Activated CD4-positive, alpha-beta memory T cell treated with anti-CD3 and anti-CD28 coated beads, Interleukin-2, amount 10 ng/mL, durations not matched to agents 7 days and 5 days (primary cell): ENCODE measurements around the gene NF2. TPM values are rescaled to one million over a fixed set of nuclear protein-coding genes. Genes with fewer than 3 reads are reported as not detected.

Experiments
- CTCF ChIA-PET: fragments of 350-600 bp; sonication (Branson Sonifier 250); formaldehyde crosslinking; loops from one replicate; lab custom pipeline; 2021; ENCODE audit warnings: antibody characterized with exemption, inconsistent platforms; lab: Charles Lee
- POLR2A ChIA-PET: fragments of 350-600 bp; sonication (Branson Sonifier 250); formaldehyde crosslinking; loops from one replicate; lab custom pipeline; 2021; ENCODE audit warnings: antibody characterized with exemption; lab: Charles Lee
- DNase-seq: peaks from one replicate; pipeline ENCODE4 v3.0.0-alpha.2; 2020
- H3K27ac Mint-ChIP-seq: one replicate; pipeline ENCODE4 v1.8.0; 2021; ENCODE audit warnings: mild to moderate bottlenecking, mixed read lengths
- H3K27me3 Mint-ChIP-seq: one replicate; pipeline ENCODE4 v1.8.0; 2021; ENCODE audit warnings: mixed read lengths
- H3K36me3 Mint-ChIP-seq: one replicate; pipeline ENCODE4 v1.8.0; 2021; ENCODE audit warnings: low read depth, mixed read lengths
- H3K4me1 Mint-ChIP-seq: one replicate; pipeline ENCODE4 v1.8.0; 2021; ENCODE audit warnings: mixed read lengths
- H3K4me3 Mint-ChIP-seq: one replicate; pipeline ENCODE4 v1.8.0; 2021; ENCODE audit warnings: mild to moderate bottlenecking, mixed read lengths
- H3K9me3 Mint-ChIP-seq: one replicate; pipeline ENCODE4 v1.8.0; 2021; ENCODE audit warnings: mixed read lengths
- total RNA-seq, 2 experiments: library from RNA; stranded (reverse); gene quantifications; one replicate each; pipeline ENCODE4 v1.2.3, GENCODE V29; 2021

Gene NF2
- total RNA-seq, 2 experiments from 2014 or later = 58.2 to 60.1 TPM

DNA sequence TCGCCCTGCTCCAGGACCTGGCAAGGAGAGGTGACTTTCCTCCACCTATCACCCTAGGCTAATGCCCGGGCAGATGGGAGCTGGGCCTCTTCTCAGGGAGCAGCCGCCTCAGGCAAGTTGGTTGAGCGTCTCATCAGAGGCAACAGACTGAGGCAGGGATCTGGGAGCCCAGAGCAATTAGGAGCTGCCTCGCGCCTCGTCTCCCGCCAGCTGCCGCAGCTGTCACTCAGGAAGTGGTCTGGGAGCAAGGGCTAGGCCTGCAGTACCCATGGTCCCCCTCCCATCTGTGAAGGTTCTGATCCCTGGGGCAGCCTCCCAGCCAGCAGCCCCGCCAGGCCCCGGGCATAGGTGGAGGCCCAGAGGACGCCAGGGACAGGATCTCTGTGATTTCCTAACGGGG, 111.8 kb downstream of the NF2 start:
- H3K36me3 Mint-ChIP-seq = no peaks in the 10 kb centered on the region
- H3K27ac Mint-ChIP-seq = no peak overlapping the region
- no peak overlapping the region for H3K4me3 Mint-ChIP-seq
- CTCF ChIA-PET = interaction anchor here (1.0 kb wide), 1 partner anchor 14 kb away, joined by 3 read pairs; no protein-coding TSS in a partner anchor
- H3K9me3 Mint-ChIP-seq = no peaks in the 10 kb centered on the region
- H3K27me3 Mint-ChIP-seq = peaks cover 27% of the 10 kb centered on the region
- POLR2A ChIA-PET = no interaction called here
- no peaks in the 10 kb centered on the region for H3K4me1 Mint-ChIP-seq
- no peak for DNase-seq

DNA sequence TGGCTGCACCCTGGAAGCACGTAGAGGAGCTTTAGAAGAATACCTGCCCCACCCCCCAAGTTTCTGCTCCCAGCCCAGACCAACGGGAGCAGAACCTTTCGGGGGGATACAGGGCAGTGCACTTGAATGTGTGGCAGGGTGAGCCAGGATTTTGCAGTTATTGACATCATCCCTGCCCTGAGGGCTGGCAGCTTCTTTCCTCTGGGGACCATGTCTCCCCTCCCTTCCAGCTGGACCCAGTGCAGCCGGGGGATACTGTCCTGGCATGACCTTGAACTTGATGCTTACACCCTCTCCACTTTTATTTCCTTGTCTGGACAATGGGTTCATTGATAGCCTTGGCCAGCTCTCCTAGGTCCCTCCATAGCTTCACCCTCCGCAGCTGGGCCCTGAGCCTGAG, 112.3 kb downstream of the NF2 start:
- H3K36me3 Mint-ChIP-seq = no peaks in the 10 kb centered on the region
- no peaks in the 10 kb centered on the region for H3K9me3 Mint-ChIP-seq
- ChIA-PET POLR2A (no interaction called here), CTCF (interaction anchor here (1.0 kb wide), 1 partner anchor 14 kb away, joined by 3 read pairs; no protein-coding TSS in a partner anchor)
- no peaks in the 10 kb centered on the region for H3K4me1 Mint-ChIP-seq
- no peak overlapping the region for H3K27ac Mint-ChIP-seq
- no peak overlapping the region for H3K4me3 Mint-ChIP-seq
- H3K27me3 Mint-ChIP-seq = peaks cover 27% of the 10 kb centered on the region
- no peak for DNase-seq

DNA sequence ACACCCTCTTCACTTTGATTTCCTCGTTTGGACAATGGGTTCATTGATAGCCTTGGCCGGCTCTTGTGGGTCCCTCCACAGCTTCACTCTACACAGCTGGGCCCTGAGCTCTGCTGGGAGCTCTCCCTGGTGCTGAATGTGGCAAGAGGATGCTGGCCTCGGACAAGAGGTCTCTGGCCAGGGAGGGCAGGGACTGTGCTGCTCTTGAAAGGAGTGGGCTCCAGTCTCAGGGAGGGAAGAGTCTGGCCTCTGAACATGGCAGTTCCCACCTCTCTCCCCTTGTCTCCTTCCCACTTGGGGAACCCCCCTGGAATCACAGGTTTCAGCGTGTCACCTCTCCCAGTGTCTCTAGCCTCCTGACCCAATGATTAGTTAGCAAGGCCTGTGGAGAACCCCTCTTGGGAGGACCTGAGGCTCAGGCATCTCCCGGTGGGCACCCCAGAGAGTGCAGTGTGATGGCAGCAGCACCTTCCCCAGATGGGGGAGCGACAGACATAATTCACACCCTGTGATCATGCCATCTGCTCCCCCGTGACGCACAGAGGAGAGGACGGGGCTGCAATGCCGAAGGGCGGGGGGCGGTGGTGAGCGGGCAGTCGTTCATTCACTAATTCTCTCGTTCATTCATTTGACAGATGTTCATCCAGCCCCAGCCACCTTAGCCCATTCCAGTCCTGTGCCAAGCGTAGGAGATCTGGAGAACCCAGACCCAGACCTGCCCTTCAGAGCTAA, 113.5 kb downstream of the NF2 start:
- H3K4me3 Mint-ChIP-seq = no peak overlapping the region
- no peak overlapping the region for H3K27ac Mint-ChIP-seq
- ChIA-PET CTCF (interaction anchor here (1.7 kb wide), 1 partner anchor 16 kb away, joined by 4 read pairs; no protein-coding TSS in a partner anchor), POLR2A (no interaction called here)
- H3K36me3 Mint-ChIP-seq = no peaks in the 10 kb centered on the region
- DNase-seq = peak; percentile 50
- no peaks in the 10 kb centered on the region for H3K9me3 Mint-ChIP-seq
- H3K27me3 Mint-ChIP-seq = peaks cover 34% of the 10 kb centered on the region
- no peaks in the 10 kb centered on the region for H3K4me1 Mint-ChIP-seq

DNA sequence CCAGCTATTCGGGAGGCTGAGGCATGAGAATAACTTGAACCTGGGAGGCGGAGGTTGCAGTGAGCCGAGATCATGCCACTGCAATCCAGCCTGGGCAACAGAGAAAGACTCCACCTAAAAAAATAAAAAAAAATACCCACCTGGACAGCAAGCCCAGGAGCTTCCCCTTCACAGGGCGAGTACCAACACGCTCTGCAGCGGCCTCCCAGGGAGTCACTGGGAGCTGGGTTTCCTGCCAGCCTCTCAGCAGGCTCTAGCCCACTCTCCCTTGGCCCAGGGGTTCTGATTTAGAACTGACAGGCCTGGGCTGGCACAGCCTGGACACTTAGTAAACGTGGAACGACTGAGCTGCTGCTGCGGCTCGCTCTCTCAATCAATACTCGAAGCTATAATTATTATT, 114.4 kb downstream of the NF2 start:
- CTCF ChIA-PET = interaction anchor here (1.7 kb wide), 1 partner anchor 16 kb away, joined by 4 read pairs; no protein-coding TSS in a partner anchor
- no peaks in the 10 kb centered on the region for H3K36me3 Mint-ChIP-seq

DNA sequence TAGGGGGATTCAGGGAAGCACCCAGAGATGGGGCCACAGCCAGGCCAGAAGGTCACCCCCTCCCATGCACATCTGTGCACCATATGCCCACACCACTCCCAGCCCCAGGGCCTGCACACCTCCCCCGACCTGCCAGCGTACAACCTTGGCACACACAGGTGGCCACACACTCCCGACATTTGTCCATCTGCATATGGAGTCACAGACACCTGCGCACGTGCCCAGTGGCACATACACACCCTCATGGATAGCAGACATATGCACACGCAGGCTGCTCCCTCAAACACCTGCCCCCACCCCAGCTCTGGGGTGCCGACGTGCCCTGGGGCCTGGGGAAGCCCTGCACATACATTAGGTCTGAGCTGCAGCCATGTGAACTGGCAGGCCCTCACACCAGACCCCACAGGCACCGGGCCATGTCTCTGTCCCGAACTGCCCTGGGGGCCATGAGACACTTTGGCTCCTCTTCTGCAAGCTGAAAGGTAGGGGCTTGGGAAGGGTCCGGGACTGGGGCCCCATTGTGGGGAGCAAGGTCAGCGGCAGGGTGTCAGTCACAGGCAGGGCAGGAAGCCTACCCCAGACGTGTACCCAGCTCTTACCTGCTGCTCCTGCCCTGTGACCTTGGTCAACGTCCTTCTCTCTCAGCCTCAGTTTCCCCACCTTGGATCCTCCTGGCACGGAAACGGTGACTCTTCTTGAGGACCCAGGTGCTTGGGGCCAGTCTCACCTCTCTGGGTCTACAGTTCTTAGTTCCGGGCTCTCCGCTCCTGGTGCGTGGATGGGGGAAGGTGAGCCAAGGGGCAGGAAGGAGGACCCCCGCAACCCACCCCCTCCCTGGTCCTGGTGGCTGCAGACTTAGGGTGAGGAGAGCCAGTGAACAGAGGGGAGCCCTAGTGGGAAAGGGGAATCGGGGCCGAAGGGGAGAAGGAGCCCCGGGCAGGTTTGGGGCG, 115.8 kb downstream of the NF2 start:
- H3K36me3 Mint-ChIP-seq = no peaks in the 10 kb centered on the region
- no peak for DNase-seq
- no peak overlapping the region for H3K27ac Mint-ChIP-seq
- POLR2A ChIA-PET = no interaction called here
- no peaks in the 10 kb centered on the region for H3K9me3 Mint-ChIP-seq
- no peak overlapping the region for H3K4me3 Mint-ChIP-seq
- peaks cover 36% of the 10 kb centered on the region for H3K27me3 Mint-ChIP-seq
- no peaks in the 10 kb centered on the region for H3K4me1 Mint-ChIP-seq
- CTCF ChIA-PET = no interaction called here

More for the DNA sequence above, 114.4 kb downstream of the NF2 start:
- H3K4me1 Mint-ChIP-seq = no peaks in the 10 kb centered on the region
- no peak overlapping the region for H3K27ac Mint-ChIP-seq
- no peak for DNase-seq
- H3K4me3 Mint-ChIP-seq = no peak overlapping the region
- H3K9me3 Mint-ChIP-seq = no peaks in the 10 kb centered on the region
- POLR2A ChIA-PET = no interaction called here
- peaks cover 36% of the 10 kb centered on the region for H3K27me3 Mint-ChIP-seq

DNA sequence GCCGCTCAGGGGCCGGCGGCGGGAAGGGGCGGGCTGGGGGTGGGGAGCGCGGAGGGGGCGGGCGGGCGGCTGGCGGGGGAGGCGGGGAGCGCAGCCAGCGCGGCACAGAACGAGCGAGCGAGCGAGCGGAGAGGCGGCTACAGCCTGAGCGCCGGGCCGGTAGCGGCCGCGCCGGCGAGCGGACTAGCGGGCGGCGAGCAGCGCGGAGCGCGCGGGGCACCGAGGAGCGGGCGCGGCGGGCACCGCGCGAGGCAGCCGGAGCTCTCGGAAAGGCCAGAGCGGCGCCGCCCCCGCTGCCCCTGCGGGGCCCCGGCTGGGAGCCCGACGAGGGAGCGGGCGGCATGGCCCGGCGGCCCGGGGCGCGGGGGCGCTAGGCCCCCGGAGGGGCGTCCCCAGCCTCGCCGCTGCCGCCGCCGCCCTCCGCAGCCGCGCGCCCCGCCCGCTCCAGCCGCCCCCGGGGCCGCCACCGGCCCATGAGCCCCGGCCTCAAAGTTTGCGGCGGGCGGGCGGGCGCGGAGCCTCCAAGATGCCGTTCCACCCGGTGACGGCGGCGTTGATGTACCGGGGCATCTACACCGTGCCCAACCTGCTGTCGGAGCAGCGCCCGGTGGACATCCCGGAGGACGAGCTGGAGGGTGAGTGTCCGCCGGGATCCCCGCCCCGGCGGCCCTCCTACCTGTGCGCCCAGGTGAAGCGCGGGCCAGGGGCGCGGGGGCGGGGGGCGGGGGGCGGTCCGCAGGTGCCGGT, 116.6 kb downstream of the NF2 start, which contains the start of gene CABP7:
Gene CABP7, plus strand, starts transcription at position 105 of the 747 bp plus-strand sequence. Its CDS starts 422 bp downstream, at position 527.
- CTCF ChIA-PET = no interaction called here
- no peak for DNase-seq

DNA sequence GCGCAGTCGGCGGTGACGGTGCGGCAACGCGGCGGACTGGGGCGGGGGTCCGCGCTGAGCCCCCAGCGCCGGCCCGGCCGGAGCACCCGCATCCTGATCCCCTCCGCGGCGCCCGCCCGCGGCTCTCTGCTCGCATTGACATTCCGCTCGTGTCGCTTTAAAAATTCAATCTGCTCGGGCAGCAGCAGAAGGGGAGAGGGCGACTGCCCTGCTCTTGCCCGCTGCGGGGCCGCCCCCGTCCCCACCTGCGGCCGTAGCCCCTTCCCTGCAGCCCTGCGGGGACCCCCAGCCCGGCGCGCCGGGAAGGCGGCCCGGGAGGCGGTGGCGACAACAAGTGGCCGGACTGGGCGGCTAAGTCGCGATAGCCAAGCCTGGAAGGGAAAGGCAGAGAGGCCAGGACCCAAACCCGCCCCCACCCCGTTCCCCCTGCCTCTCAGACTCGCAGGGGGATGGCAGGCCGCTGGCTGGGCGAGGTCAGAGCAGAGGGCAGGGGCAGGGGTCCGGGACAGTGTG, 117.4 kb downstream of the NF2 start:
- POLR2A ChIA-PET = no interaction called here
- H3K27ac Mint-ChIP-seq = no peak overlapping the region
- H3K4me1 Mint-ChIP-seq = no peaks in the 10 kb centered on the region
- DNase-seq = no peak
- CTCF ChIA-PET = no interaction called here
- H3K27me3 Mint-ChIP-seq = peaks cover 34% of the 10 kb centered on the region
- no peak overlapping the region for H3K4me3 Mint-ChIP-seq
- no peaks in the 10 kb centered on the region for H3K9me3 Mint-ChIP-seq
- no peaks in the 10 kb centered on the region for H3K36me3 Mint-ChIP-seq

More for the DNA sequence above, 116.6 kb downstream of the NF2 start, which contains the start of gene CABP7:
- H3K27ac Mint-ChIP-seq = no peak within 1 kb of the TSS
- POLR2A ChIA-PET = no interaction called here
- no peaks in the 10 kb centered on the region for H3K36me3 Mint-ChIP-seq
- H3K27me3 Mint-ChIP-seq = peaks cover 34% of the 10 kb centered on the region
- no peaks in the 10 kb centered on the region for H3K4me1 Mint-ChIP-seq
- no peaks in the 10 kb centered on the region for H3K9me3 Mint-ChIP-seq
- H3K4me3 Mint-ChIP-seq = no peak within 1 kb of the TSS

DNA sequence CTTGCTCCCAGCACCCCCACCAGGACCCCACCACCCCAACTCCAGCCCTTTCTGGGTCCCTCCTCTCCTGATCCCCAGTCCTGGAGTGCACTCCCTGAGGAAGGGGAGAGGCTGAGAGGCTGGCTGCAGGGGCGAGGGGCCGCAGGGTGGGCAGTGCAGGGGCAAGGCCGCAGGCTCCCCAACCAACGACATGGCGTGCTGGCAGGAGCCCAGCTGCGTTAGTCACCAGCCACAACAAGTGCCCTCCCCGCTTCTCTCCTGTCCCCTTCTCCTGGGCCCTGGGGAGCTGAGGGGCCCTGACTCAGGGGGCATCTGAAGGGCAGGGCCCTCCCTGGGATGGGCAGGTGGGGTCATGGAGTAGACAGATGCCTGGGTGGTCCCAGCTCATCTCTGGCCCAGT, 118.7 kb downstream of the NF2 start:
- Mint-ChIP-seq H3K36me3 (no peaks in the 10 kb centered on the region), H3K27ac (no peak overlapping the region), H3K4me1 (no peaks in the 10 kb centered on the region), H3K4me3 (no peak overlapping the region), H3K27me3 (peaks cover 28% of the 10 kb centered on the region), H3K9me3 (no peaks in the 10 kb centered on the region)
- DNase-seq = no peak
- POLR2A ChIA-PET = no interaction called here
- CTCF ChIA-PET = no interaction called here

DNA sequence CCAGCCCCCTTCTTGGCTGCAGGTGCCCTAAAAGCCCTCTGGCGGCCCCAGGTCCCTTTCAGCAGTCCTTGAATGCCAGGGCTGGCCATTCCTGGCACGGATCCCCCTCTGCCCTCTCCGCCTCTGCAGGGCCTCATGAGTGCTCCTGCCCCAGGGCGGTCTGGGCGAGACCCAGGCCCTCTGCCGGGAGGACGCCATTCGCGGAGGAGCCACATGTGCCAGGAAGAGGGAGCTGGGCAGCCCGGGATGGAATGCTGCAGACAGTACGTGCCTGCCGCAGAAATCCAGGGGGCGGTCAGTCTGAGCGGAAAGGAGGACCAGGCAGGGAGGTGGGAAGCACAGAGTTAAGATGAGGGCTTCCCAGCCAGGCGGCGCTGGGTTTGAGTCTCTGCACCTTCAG, 119.2 kb downstream of the NF2 start:
- Mint-ChIP-seq H3K9me3 (no peaks in the 10 kb centered on the region), H3K27ac (no peak overlapping the region), H3K4me3 (no peak overlapping the region), H3K36me3 (no peaks in the 10 kb centered on the region), H3K4me1 (no peaks in the 10 kb centered on the region), H3K27me3 (peaks cover 26% of the 10 kb centered on the region)
- POLR2A ChIA-PET = no interaction called here
- no peak for DNase-seq
- CTCF ChIA-PET = no interaction called here

DNA sequence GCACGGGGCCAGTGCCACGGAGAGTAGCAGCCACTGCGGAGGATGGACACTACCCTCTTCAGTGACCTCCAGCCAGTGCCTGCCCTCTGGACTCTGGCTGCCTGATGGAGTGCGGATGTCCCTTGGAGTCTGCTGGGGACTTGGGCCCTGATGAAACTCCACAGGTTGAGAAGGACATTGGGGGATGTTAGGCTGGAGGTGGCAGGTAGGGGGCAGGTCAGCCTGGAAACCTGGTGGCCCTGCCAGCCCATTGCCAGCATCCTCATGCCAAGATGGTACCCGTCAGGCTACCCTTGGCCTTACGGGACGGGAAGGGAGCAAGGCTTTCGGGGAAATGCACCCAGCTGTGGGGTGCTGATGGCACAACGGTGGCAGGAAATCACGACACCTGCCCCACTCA, 120.3 kb downstream of the NF2 start:
- H3K36me3 Mint-ChIP-seq = no peaks in the 10 kb centered on the region
- no peaks in the 10 kb centered on the region for H3K4me1 Mint-ChIP-seq
- CTCF ChIA-PET = interaction anchor here (1.0 kb wide), 1 partner anchor 365 kb away, joined by 4 read pairs; no protein-coding TSS in a partner anchor
- H3K27me3 Mint-ChIP-seq = peaks cover 18% of the 10 kb centered on the region
- DNase-seq = no peak
- no peak overlapping the region for H3K27ac Mint-ChIP-seq
- no peaks in the 10 kb centered on the region for H3K9me3 Mint-ChIP-seq
- POLR2A ChIA-PET = no interaction called here
- H3K4me3 Mint-ChIP-seq = no peak overlapping the region

DNA sequence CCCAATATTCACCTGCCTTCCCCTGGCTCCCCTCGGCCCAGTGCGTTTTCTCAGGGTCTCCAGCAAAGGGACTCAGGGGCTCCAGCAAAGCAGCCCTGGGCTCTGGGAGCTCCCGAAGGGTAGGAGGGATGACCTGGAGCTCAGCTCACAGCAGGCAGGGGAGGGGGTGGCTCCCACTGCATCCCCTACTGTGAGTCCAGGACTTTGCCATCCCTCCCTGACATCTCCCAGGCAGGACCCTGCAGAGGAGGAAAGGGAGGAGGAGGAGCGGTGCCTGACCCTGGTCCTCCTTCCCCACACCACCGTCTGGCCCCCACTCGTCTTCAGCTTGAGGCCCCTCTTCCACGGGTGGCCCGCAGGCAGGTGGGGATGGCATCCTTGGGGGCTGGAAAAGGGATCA, 121.4 kb downstream of the NF2 start:
- no peaks in the 10 kb centered on the region for H3K9me3 Mint-ChIP-seq

DNA sequence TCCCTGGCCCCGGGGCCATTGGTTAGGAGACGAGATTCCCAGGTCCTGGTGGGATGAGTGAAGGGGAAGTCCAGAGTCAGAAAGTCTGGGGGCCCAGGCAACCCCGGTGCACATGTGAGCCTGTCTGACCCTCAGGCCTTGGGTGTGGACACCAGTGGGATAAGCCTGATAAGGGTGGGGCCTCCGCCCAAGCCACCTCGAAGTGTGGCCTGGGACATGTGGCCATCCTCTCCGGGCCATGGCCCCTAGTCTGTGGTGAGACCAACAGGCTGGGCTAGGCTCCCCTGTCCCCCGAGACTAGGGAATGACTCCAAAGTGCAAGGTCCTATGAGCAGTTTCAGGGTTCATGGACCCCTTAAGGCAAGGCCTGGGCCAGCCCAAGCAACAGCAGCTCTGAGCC, 122.7 kb downstream of the NF2 start:
- Mint-ChIP-seq H3K4me1 (no peaks in the 10 kb centered on the region), H3K4me3 (no peak overlapping the region)

More for the DNA sequence above, 121.4 kb downstream of the NF2 start:
- no peaks in the 10 kb centered on the region for H3K4me1 Mint-ChIP-seq
- H3K4me3 Mint-ChIP-seq = no peak overlapping the region
- H3K27me3 Mint-ChIP-seq = peaks cover 9% of the 10 kb centered on the region
- no peaks in the 10 kb centered on the region for H3K36me3 Mint-ChIP-seq
- DNase-seq = no peak
- CTCF ChIA-PET = interaction anchor here (0.6 kb wide), 1 partner anchor 355 kb away, joined by 4 read pairs; no protein-coding TSS in a partner anchor
- POLR2A ChIA-PET = no interaction called here
- H3K27ac Mint-ChIP-seq = no peak overlapping the region

More for the DNA sequence above, 122.7 kb downstream of the NF2 start:
- peaks cover 9% of the 10 kb centered on the region for H3K27me3 Mint-ChIP-seq
- no peaks in the 10 kb centered on the region for H3K36me3 Mint-ChIP-seq
- H3K9me3 Mint-ChIP-seq = no peaks in the 10 kb centered on the region
- POLR2A ChIA-PET = no interaction called here
- CTCF ChIA-PET = no interaction called here
- no peak overlapping the region for H3K27ac Mint-ChIP-seq
- DNase-seq = no peak
